Lung microvascular endothelial cell (primary cell): ENCODE results near the gene PARN. TPM values are rescaled to one million over a fixed set of nuclear protein-coding genes. Genes with fewer than 3 reads are reported as not detected.

Experiments
- DNase-seq, 2 donors: peaks; one replicate each; pipeline versions ENCODE4 v3.0.0 to v3.0.0-alpha.2; 2010; ENCODE audit warnings: low read depth in 2 of 2
- total RNA-seq: library from RNA; depleted of rRNA; stranded (reverse); fragments of >200 nt; gene quantifications from 2 replicates; pipeline ENCODE4 v1.2.1, GENCODE V29; 2014

The PARN gene
- total RNA-seq, 1 donor from 2014 or later, result 17.9 TPM

DNA sequence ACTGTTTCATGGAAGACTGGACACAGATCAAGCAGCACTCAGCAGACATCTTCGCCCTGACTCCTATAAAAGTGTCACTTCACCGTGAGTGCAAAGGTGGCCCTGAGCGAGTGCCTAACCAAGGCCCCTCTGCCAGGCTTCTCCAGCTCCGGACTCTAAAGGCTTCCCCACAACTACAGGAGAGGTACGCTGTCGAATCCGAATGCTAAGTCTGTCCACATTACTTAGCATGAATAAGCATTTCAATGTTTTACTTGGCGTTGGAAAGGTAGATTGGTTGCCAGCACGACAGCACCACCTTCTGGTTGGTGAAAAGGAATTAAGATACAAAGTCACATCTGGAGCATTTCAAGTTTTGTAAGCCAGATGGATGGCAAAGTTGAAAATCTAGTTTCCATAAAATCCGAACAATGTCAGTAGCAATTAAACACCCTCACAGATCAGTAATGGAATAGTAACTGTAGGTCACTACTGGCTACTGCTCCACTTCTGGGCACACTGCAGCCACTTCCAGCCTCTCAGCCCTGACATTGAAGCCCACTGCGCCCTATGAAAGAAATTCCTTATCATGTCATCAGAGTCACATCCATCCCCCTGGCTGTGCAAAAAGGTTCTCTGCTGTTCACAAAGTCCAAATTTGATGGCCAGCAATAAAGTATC lies 100.9 kb downstream of the PARN start:
- DNase-seq, result peak; percentile 90 to 93

DNA sequence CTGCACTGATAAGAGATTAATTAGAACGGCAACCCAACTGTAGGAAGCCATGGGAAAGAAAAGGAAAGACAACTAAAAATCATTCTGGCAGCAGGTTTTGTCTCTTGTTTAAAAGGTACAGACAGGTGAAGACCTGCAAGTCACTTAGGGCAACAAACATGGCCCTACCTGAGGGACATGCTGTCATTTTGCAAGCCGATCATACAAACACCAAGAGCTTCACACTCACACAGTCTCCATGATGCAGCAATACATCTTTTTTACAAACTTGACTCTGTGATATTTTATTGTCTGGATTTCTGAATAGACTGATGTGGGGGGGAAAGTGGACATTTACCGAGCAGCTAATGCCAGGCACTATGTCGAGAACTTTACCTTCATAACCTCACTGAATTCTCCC lies 101.8 kb downstream of the PARN start:
- no peak for DNase-seq

GRCh38 chr16:14527411-14528044 lies 102.5 kb downstream of the PARN start:
- DNase-seq, result no peak

DNA sequence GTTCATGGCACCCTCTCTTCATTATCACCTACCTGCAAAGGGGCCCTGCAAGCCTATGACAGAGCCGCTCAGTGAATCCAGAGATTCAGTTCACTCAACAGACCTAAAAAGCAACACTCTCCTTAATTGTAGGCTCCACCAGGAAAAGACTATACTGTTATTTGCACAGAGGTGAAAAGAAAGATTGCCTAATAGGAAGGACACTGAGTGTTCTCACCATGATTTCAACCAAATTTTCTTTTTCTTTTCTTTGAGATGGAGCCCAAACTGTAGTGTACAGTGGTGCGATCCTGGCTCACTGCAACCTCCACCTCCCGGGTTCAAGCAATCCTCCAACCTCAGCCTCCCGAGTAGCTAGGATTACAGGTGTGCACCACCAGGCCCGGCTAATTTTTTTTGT lies 104.5 kb downstream of the PARN start:
- no peak for DNase-seq

DNA sequence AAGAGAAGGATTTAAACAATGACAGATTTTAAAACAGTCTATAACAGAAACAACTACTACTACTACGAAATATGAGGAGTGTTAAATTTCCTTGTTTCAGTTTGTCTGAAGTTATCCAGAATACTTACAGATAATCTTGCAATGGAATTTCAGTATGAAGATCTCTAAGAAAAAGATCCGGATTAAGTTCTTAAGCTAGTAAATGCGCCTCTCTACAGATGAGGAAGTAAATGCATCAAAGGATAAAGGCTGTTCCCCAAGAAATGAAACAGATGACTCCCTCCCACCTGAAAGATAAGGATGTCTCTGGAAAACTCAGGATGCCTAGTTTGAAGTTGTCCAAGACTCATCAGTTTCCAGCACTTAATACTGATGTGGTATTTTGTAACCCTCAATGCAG lies 105.1 kb downstream of the PARN start:
- no peak for DNase-seq

- no peak for DNase-seq
These were observed 106.4 kb downstream of the PARN start for GRCh38 chr16:14523632-14524031.

DNA sequence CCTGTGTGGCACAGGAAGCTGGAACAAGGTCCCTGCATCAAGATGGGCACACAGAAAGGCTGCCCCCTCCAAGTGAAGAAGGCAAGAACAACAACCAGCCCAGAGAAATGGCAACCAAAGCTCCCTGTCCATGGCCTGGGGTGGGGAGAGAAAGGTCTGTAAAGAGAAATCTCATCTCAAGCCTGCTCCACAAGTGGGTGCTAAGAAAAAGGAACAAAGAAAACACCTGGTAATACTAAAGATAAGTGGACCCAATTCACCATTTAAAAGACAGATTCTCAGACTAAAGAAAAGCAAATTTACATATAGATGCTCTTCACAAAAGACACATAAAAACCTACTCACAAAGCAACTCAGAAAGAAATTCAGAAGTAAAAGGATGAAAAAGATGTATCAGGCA lies 107.4 kb downstream of the PARN start:
- DNase-seq, result no peak

- DNase-seq, result no peak
These were observed 109.3 kb downstream of the PARN start for GRCh38 chr16:14520753-14521152.

DNA sequence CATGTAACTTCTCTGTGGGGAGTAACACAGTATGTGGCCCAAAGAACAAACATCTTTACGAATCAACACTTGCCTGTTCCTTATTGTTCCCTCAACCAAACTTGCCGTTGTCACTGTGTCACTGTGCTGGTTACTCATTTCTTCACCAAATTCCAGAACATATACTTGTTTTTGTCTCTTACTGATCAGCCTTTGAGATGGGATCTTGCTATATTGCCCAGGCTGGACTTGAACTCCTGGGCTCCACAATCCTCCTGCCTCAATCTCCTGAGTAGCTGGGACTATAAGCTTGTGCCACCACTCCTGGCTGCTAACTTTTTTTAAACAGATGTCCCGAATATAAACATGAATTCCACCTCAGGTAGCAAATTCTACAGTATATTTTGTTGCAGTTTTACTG lies 115.1 kb downstream of the PARN start:
- DNase-seq, result no peak

DNA sequence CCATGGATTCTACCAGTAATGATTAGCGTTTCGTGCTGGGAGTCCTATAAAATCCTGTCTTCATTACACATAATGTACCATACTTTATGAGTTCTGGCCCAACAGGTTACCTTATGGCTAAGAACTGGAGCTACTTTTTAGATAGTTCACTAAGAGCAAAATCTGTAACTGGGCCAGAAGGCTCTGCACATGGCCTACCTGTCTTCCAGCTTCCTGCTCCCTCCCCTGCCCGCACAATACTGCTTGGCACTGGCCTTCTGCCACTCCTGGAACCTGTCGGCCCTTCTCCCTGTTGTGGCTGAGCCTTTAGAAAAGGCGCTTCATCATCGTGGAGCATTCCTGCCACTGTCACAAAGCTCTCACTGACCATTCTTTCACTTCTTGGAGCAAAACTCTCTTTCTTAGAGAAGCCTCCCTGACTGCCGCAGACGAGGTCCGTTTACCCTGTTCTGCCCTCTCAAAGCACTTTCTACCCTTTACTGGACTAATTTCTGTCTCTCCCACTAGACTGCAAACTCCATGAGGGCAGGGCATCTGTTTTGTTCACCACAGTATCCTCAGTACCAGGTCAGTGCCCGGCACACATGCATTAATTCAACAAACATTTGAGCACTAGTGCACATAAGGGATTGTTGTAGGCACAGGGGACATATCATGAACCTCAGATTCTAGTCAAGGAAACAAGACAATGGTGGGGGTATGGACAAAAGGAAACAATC lies 116.5 kb downstream of the PARN start:
- DNase-seq, result no peak

GRCh38 chr16:14511800-14512135 lies 118.3 kb downstream of the PARN start:
- DNase-seq, result no peak

- peak in 1 of 2 donors; percentile 40 for DNase-seq
These were observed 118.9 kb downstream of the PARN start for GRCh38 chr16:14510939-14511799.

GRCh38 chr16:14510581-14510938 lies 119.5 kb downstream of the PARN start:
- no peak for DNase-seq

DNA sequence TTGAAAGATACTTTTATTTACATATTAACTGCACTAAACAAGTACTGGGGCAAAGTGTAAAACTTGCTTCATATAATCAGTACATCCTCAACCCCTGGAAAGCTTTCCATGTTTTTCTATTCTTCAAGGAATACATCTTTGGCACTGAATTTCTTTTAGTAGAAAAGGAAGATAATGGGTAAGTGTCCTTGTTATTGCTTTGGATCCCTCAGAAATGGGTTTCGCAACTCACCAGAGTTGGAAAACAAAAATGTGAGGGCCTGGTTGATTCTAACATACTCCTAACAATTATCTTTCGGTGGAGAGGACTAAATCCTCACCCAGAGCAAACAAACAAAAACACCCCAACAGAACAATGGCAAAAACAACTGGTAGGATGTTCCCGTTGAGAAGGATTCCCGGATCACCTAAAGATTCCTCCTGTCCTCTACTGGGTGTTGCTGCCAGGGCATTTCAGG lies 120.4 kb downstream of the PARN start:
- no peak for DNase-seq

GRCh38 chr16:14509055-14509454 lies 121.0 kb downstream of the PARN start:
- no peak for DNase-seq

- DNase-seq, result peak; percentile 31 to 67
These were observed 124.2 kb downstream of the PARN start for GRCh38 chr16:14505846-14506245.

DNA sequence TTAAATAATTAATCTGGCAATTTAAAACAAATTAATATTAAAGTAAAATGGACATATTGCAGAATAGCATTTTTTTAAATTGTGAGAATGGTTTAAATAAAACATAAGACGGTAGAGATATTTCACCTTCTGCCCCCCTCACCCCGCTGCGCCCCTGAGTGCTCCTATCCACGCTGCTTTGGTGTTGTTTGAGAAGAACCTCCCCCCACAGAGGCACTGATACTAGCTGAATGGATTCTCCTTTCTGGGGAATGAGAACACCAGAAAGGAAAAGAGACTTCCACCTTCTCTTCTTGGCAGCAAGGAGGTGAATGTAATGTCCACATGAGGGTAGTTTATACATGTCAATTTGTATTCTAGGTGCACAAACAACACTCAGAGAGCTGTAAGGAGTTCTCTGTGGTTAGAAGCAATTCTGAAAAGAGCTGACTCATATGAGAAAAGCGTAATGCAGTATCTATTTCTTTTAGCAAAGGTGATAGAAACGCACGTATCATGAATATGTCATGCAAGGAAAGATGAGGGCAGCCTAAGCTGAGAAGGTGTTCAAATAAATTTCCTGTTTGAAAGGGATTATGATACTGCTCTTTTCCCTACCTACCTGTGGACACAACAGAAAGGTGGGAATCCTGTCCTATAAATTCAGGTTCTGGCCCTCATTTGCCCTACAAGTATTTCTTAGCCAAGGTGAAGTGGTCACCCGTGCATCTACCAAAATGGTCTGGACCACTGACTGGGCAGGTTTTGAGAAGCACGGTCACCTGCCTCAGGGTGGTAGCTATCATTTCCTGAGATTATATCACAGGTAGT lies 126.9 kb downstream of the PARN start:
- DNase-seq, result no peak

DNA sequence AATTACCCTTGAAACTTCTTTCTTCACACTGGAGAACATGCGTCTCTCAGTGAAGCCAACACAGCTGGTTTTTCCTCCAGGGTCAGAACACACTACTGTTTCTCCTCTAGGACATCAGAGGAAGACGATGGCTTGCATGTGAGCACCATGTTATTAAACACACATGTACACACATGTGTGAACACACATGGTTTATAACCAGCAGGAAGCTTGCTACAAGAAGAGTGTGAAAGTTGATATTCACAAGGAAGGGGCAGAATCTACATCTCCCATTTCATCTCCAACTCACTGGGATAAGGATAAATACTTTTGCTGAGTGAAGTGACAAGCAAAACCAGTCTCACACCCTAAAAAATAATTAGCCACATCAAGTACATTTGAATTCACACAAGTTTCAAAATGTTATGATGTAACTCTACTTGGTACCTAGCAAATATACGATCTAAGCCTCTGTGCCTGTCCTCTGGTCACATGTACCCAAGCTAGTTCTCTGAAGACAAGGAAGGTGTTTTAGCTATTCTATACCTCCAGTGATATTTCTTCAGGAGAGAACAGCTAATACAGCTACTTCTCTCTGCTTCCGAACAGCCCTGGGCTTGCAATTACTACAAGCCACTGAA lies 127.7 kb downstream of the PARN start:
- DNase-seq, result no peak

GRCh38 chr16:14501331-14502255 lies 128.5 kb downstream of the PARN start:
- DNase-seq, result peak; percentile 75 to 92

GRCh38 chr16:14500791-14501190 lies 129.3 kb downstream of the PARN start:
- no peak for DNase-seq
